HG02642 (cell line): Measurements from ENCODE around the gene CAMTA2.

Source experiments
- ATAC-seq: cut with Tn5 transposase; IDR thresholded peaks from one replicate; pipeline ENCODE4 v1.9.1; 2021; ENCODE audit warnings: mild to moderate bottlenecking; ENCODE audit not compliant: unreplicated experiment, poor library complexity

The CAMTA2 gene

DNA sequence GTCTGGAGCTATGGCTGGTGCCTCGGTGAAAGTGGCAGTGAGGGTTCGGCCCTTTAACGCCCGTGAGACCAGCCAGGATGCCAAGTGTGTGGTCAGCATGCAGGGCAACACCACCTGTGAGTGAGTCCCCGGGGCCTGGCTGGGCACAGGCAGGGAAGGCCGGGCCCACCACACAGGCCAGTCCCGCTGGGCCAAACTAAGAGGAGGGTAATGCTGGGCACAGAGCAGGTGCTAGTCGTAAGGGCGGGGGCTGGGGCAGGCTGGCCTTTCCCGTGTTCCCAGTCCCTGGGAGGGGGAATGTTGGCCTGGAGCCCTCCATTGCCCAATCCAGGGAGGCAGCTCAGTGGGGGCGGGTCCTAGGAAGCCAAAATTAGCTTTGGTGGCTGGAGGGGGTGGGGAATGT is 12.8 kb upstream of the CAMTA2 start:
- ATAC-seq = no peak

DNA sequence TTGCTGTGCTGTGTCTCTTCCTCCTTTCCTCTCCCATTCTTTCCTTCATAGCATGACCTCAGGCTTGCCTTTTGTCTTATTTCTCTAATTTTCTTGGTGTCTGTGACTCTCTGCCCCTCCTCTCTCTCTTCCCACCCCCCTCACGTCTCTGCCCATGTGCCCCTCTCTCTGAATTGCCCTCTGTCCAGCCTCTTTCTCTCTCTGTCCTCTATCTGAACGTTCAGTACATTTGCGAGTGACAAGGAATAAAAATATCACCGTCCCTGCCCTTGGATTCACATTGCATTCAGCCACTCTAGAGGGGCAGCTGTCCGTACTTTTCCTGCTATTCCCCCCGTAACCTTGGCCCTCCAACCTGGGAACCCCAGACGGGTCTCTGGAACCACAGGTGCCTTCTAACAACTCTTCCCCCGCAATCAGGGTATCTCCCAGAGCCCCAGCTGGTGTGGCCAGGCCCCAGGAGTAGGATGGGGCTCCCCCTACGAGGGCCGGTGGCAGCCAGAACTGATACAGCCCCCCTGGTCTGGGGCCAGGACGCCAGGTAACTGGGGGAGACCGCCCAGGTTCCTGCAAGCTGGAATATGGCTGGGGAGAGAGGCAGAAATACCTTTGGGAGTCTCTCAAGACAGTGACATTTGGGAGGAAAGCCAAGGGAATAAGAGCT is 12.1 kb upstream of the CAMTA2 start:
- ATAC-seq = no peak

DNA sequence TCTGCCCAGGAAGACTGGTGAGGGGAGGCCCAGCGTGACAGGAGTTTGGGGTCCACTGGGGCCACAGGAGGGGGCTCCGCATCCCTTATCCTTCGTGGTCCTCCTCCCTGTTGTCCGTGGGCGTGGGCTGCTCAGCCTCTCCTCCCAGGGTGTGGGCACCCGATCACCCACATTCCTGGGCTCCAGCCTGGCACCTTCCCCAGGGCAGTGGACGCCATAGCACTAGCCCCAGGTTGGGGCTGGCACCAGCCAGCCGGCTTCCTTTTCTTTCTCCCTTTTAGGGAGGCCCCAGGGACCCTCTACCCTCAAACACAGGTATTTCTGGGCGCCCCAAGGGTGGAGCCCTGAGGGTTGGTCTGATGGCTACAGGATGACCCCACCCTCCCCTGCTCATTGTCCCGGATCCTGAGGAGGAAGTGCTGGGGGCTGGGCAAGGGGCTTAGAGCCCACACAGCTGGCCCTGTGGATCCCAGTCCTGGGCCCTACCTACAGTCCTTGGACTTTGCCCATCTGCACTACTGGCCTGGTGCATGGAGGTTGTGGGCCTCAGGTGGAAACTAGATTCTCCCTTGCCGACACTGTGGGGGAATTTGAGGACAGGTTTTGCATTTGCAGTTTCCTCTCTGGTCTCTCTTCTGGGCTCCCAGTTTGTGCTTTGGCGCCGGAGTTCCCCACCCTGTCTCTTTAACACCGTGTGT is 11.4 kb upstream of the CAMTA2 start:
- ATAC-seq = no peak

DNA sequence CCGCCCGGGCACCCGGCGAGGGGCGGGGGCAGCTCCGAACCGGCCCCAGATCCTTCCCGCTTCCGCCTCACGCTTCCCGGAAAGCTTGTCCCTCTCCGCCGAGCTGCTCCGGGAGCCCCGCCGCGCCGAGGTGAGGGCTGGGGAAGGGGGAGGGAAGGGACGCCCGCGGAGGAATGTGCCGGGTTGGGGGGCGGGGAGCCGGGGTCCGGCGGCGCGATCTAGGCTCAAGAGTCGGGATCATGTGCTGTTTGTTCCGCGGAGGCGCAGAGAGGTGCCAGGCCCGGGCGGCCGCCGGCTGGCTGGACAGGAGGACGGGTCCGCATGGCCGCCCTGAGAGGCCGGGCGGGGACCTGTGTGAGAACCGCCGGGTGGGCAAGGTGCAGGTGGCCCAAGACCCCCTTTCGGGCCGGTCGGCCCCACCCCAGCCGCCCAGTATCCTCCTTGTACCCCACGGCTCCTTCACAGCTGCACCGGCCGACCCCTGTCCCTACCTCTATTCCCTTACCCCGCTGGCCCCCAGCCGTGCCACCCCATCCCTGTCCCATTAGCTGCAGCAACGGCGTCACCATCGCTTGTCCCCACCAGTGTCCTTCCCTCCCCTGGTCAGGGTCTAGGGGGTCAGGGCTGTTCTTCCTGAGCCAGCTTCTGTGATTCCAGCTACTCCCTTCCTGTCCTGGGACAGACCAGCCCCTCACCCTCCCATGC is 10.7 kb upstream of the CAMTA2 start:
- ATAC-seq = peak; percentile 14

DNA sequence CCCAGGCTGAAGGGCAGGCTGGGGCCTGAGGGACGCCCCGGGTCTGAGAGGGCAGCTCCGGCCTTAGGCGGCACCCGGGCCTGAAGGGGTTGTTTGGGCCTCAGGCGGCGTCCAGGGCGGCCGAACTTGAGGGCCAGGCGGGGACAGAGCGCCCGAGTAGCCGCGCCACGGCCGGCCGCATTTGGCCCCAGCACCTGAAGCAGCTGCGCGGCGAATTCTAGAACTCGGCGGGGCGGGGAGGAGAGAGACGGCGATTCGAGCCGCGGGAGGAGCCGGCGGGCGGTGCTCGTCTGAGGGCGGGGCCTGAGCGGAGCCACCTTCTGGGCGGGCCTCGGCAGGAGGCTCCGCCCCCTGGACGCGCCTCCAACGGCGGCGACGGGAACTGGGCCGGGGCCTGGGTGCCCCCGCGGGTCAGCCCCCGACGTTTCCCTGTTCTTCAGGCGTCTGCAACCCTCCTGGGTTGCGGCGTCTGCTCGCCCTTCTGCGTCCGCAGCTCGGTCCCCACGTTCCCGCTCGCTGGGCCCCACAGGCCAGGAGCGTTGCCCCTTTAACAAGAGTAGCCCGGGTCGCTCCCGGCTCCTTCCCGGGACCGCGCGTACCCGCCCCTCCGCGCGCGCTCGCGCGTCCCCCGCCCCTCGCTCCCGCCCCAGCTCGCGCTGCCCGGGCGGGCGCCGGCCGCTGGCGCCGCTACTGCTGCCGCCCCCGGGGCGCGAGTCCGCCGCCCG is 10.0 kb upstream of the CAMTA2 start, which contains the start of the genes INCA1 and KIF1C:
INCA1 (minus strand) TSS at position 221 of the 725 bp plus-strand sequence. CDS start 3,085 bp downstream, outside the sequence.
KIF1C (plus strand) TSS at position 649 of the 725 bp plus-strand sequence. CDS start 2,297 bp downstream, outside the sequence.
- ATAC-seq = peak; percentile 86

DNA sequence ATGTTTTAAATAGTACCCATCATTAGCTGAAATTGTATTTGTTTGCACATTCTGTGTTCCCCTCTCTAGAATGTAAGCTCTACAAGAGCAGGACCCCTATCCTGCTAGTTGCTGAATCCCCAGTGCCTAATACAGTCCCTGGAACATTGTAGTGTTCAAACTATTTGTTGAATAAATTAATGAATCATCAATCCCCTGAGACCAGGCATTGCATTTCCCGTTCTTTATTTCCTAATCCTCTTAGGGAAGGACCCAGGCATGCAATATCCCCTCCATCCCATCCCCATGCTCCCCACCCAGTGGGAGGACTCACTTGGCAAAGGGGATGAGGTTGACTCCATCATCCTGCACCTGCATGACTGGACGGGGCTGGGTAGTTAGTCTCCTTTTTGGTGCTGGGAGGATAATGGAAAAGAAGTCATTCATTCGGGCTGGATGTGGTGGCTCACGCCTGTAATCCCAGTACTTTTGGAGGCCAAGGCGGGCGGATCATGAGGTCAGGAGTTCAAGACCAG is 6.7 kb upstream of the CAMTA2 start:
- ATAC-seq = no peak

DNA sequence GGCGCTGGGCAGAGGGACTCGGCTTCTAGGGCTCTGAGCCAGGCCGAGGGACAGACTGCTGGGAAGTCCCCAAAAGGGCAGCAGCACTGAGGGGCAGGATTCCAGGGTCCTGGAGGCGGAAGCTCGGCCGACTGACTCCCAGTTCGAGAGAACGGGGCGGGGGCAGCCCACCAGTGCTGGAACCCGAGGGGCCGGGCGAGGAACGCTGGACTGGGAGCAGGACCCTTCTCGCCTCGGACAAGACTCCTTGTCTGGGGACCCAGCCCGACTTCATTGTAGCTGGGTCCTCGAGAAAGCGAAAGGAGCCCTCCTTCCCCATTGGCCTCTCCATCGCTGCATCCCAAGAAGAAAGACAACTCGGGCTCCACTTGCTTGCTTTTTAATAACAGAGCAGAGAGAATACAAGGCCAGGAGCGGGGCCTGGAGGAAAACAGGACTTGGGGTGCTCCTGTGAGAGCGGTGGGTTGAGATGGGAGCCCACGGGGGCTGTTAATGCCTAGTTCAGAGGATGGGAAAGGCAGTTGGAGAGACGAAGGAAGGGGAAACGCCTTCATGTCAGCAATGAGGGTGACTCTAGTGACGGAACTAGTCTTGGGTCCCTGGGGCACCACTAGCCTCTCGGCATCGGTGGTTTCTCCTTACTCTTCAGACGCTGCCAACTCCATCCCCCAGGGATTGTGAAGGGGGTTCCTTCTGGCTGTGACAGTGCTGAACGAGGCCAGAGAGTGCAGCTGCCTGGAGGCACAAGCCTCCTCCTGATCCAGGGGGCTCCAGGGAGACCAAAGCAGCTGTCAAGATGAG is 492 bp upstream of the CAMTA2 start:
- no peak for ATAC-seq

DNA sequence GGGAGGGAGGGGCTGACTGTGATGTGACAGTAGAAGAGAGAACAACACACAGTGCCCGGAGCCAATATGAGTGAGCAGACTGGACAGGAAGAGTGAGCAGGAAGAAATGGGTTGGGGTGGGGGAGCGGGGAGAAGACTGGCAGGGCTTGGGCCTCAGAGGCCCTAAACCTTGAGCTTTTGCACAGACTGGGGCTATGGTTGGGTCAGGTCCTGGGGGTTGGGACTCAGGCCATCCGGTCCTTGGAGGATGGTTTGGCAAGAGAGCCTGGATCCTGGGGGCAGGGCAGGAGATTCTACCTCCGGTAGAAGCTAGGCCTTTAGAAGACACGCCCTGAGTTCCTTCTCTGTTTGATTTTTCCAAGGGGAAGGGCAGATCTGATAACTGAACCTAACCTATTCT is 1.1 kb downstream of the CAMTA2 start:
- ATAC-seq = no peak

DNA sequence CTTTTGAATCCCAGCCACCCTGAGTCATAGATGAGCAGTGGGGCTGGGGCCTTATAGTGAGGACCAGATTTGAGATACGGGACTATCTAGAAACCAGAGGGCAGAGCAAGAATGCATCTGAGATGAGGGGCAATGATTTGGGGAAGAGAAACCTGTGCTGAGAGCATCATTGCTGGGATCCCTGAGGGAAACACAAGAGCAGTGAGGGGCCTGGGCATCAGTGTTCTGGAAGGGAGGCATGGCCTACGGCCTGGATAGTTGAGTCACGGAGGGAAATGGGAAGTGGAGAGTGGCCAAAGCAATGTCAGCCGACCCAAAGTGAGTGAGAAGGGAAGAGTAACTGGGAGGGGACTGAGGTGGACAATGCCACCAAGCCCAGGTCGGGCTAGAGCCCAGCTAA is 5.2 kb downstream of the CAMTA2 start:
- ATAC-seq = no peak

DNA sequence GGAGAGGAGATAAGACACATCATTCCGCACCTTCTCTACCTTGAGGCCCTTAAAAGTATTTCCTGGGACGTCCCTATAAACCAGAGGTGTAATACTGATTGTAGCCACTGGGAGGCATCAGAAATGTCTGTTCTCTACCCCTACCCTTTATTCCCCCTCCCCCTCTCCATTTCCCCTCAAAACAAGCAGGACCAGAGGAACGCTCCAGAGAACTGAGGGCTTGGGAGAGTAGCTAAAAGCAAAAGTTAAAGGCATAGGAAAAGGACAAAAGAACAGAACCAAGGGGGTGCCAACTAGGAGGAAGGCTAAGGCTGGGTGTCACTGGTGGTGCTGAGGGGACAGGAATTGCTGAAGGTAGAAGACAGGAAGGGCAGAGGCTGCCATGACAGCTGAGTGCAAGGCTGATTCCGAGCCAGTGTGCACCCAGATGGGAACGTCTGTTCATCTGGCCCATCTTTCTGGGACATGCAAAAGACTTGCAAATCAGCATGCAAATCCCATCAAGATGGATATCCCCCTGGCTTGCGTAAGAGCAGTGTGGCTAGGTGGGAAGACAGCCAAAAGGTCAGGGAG is 6.7 kb downstream of the CAMTA2 start:
- no peak for ATAC-seq

DNA sequence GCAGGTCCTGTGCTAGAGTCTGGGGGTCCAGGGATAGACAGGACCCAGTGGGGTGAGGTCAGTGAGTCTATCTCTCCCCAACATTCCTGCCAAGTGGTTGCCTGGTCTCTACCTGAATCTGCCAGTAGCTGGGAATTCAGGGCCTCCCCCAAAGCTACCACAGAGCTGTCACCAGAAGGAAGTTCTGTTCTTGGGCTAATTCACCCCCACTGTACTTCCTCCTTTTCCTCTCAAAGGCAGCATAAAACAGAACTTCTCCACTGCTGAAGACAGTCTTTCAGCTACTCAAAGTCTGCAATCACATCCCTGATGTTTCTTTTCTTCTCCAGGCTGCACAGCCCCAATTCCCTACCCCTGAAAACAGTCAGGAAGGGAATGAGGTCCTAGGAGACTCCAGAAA is 8.7 kb downstream of the CAMTA2 start:
- no peak for ATAC-seq

DNA sequence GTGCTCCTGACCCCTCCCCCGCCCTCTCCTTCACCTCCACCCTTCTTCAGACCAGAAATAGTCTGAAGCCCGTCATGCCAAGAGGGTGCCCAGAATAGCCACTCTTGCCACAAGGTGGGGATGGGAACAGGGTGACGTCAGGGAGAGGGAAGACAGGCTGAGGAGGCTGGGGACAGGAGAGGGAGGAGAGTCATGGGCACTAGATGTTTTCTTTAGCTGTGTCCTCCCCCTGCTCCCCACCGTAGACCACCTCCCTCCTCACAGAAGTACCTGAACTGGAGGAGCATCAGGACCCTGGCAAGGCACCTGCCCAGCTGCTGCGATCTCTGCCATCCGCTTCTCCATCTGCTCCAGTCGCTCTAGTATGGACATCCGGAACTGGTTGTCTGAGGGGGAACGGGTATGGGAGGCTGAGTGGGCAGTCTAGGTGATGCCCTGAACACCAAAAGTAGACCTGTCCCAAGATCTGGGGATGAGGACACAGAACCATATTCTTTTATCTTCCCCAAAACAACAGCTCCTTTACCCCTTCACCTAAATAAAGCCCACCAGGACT is 13.3 kb downstream of the CAMTA2 start:
- no peak for ATAC-seq

DNA sequence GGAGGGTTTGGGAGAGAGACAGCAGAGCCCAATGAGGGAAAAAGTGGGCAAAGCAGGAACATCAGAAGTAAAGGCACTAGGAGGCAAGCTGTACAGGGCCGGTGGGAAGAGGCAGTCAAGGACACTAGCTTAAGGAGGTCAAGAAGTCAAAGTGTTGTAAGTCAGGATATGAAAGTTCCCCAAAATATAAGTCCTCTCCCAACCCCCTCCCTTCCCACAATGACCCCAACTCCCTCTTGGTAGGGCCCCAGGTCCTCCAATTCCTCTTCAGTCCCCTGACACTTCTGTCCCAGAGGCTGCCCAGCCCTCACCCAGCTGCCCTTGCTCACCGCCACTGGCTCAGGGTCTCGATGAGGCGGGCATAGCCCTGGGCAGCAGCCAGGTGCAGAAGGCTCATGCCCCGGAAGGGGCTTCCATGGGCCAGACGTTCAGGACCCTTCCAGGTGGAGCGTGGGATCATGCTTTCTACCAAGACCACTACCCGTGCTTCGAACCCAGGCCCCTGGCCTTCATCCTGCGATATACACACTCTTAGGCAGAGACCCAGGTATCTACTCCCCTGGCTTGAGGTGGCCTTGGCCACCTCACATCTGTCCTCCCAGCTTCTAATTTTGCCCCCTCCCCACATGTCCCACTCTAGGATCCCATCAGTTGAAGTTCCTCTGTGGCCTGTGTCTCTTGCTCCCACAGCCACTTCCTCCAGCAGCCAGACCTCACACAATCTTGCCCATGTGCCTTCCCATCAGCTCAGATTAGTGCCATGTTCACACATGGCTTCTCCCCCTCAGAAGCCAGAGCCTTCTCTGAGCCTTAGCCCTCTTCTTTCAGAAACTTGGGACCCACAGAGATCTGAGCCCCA is 14.0 kb downstream of the CAMTA2 start:
- ATAC-seq = no peak

DNA sequence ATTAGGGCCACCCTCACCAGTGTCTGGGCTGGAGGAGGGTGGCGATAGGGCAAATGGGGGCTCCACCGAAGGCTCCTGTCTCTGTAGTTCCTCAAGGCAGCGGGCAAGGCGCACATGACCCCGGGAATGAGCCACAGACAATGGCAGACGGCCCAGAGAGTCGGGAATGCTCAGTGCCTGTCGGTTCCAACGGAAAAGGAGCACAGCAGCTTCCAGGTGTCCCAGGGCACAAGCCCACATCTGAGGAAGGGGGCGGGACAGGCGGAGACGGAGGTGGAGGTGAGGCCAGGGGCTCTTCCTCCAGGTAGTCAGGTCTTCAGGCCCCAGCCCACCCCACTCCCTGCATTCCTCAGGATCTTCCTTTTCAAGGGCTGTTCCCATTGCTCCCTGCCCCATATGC is 14.7 kb downstream of the CAMTA2 start:
- no peak for ATAC-seq

DNA sequence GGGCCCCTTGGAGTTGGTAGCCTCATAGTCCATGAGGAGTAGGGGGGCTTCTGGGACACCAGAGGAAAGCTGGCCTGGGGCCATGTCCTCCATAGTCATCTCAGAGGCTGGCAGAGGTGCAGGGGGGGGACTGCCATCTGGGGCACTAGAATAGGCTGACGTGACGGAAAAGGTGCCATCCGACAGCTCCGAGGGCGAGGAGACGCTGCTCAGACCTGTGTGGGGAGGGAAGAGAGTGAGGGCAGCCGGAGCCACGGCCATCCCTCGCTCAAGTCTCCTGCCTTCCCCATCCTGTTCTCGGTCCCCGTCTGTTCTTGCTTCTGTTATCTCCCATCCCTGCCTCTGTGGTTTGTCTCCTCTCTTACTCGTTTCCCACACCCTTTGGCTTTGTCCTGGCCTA is 15.2 kb downstream of the CAMTA2 start:
- no peak for ATAC-seq

DNA sequence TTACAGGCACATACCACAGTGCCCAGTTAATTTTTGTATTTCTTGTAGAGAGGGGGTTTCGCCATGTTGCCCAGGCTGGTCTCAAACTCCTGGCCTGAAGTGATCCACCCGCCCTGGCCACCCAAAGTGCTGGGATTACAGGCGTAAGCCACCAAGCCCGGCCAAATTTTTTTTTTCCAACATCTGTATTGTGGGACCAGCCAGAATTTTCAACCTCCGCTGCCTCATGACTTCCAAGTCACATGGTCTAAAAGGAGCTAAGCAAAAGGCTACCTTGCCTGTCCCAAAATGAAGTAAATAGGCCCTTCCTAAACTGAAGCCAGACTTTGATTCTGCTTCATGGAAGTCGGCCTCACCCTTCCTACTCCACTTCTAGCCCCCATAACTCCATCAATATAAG is 15.6 kb downstream of the CAMTA2 start:
- ATAC-seq = no peak

DNA sequence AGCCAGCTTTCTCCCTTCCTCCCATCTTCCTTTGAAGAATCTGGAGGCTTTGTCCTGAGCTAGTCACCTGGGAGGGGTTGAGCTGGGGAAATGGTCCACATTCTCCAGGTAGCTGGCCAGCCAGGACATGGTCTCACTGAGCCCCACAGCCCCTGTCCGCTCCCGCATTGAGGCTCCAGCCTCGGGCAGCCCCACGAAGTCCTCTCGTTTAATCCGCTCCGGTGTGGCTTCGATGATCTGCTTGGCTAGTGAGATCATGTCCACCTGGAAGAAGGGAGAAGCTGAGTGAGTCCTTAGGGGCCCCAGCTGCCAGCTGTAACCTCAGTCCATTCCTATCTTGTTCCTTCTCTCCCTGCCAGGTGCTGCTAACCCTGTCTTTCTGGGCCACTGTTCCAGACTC is 17.2 kb downstream of the CAMTA2 start:
- ATAC-seq = no peak

DNA sequence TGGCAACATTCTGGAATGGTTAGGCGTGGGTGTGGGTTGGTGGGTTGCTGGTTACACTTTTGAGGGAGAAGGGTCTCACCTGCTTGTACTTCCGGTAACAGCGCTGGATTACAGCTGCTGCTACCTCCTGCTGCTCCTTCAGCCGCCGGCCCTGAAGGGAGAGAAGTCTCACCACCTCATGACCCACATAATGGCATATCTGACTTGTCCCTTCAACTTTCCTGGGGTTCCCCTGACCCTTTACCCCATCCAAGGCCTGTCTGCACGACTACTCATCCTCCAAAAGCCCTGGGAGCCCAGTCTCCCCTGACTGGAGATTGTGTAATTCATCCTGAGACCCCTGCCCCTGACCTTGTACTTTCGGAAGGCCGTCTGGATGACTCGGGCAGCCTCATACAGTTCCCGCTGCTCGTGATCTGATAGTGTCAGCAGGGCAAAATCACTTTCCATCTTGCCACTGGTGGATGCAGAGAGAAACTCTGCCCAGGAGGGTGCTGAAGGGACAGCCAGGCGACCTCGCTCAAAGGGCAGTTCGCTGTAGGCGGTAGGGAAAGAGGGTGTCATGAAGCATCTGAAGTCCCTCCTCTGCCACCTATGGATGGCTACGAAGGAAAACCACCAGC is 17.8 kb downstream of the CAMTA2 start:
- no peak for ATAC-seq
